CD4-positive, alpha-beta T cell treated with Interleukin-4 for 1 hour (primary cell): ENCODE measurements around the gene VWC2.
"Not testable (repeated sequence)": the region's sequence is repeated elsewhere in the genome, so short reads cannot be mapped to it uniquely, and the experiment has no call there.

Source experiments
- DNase-seq, 2 donors: peaks; one replicate each; pipeline ENCODE4 v3.0.0-alpha.2; 2020 to 2022

Gene VWC2

DNA sequence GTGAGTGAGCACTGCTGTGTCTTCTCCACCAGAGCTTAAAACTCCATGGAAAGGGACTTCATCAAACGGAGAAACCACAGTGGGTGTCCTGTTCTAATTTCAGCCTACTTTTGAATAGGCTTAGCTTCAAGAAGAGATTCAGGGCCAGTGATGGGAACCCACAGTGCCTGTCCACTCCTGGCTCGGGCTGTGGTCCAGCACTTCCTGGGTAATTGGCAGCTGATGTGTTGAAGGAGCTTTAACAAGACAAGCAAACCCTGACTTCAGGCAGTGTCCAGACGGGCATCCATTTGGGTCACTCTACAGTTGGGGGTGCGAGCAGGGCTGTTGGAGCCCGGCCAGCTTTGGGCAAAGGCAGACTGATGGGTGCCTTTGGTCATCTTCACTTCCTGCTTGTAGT lies 14.5 kb downstream of the VWC2 start:
- DNase-seq, result no peak

DNA sequence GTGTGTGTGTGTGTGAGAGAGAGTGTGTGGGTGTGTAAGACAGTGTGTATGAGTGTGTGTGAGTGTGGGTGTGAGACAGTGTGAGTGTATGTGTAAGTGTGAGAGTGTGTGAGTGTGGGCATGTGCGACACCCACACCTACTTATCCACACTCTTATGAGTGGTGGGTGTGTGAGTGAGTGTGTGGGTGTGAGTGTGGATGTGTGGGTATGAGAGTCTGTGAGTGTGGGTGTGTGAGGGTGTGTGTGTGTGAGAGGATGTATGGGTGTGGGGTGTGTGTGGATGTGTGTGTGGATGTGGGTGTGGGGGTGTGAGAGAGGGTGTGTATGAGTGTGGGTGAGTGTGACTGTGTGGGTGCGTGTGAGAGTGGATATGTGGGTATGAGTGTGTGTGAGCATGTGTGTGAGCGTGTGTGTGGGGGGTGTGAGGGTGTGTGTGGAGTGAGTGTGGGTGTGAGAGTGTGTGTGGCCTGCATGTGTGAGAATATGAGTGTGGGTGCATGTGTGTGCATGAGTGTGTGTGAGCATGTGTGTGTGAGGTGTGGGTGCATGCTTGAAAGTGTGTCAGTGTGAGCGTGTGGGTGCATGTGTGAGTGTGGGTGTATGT lies 15.1 kb downstream of the VWC2 start:
- no peak for DNase-seq

DNA sequence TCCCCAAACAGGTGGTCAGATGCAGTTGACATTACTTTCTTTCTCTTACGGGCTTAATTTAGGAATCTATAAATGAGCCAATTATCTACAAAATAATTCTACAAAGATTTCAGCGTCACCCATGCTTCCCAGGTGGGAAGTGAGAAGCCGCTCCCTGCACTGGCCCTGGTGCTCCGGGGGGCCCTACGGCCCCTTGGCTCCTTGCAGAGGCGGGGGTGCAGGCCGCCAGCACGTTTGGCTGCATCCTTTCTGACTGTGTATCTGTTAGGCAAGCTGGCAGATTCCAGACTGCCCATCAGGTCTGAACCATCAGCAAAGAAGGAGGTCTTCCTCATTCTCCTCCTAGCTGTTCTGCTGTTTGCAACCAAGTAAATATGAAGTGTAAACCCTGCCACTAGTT lies 16.3 kb downstream of the VWC2 start:
- no peak for DNase-seq

DNA sequence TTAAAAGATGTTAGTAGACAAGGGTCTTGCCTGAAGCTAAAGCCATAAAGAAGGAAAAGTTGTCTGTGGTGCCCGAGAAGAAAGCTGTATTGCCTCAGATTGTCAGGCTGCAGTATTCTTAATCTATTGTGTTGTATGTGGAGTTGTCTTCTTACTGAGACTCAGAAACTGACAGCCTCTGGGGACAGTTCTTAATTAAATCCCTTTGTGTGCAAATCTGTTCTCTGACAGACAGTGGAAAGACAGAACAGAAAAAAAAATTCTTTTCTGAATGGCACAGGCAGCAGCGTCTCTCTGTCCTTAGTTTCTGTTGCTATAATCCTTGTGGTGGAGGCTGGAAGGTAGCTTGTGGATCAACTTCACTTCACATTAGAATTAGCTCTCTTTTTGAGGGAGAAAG lies 16.8 kb downstream of the VWC2 start:
- DNase-seq, result no peak

DNA sequence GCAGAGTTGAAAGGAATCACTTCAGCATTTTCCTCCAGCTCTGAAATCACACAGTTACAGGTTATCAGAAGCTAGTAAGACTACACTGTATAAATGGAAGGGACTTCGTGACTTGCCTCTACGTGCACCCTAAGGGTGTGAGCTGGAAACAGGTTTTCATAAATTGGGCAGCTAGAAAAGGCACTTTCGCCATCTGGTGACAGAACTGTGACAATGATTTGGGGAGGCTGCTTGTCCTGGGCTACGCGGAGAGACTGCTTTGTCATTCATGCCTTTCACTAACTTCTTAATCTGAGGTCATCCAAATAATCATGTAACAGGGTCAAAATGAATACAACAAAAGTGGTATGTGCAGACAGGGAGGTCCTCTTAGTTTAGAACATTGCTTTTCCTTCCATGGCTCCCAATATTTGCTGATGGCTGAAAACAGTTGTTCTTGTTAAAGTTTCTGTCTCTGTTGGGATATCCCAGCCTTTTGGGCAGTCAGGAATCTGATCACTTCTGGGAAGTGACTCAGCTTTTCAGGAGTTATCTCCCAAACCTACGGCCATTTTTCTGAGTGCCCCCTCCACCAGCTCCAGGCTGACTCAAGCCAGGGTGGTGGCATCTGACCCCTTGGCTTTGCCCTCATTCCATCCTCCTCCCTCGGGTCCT lies 17.8 kb downstream of the VWC2 start:
- no peak for DNase-seq

DNA sequence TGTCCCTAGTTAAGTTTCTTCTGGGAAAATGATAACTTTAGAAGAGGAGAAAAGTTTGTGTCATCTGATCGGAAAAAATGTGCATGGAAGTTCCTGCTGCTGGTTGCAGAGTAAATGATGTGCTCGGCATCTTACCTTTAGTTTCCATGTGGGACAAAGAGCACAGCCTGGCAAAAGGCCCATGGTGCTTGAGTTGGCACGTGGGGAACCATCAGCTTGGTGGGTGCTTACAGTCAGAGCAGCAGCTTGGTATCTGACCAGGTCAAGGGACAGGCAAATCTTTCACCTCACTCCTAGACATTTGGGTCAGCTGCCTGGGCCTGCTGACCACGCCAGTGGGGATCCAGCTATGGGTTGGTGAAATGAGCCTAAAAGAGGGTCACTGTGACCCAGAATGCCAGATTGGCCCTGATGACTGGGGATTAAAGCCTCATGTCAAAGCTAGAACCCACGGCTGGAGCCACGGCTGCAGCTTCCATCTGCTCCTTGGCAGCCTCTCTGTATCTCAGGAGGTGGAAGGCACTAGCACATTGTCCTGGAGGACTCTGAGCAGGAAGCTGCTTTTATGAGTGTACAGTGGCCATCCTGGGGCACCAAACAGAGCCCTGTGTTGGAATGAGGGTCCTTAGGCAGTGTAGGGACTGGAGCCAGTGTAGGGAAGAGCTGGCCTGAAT lies 24.7 kb downstream of the VWC2 start:
- no peak for DNase-seq

DNA sequence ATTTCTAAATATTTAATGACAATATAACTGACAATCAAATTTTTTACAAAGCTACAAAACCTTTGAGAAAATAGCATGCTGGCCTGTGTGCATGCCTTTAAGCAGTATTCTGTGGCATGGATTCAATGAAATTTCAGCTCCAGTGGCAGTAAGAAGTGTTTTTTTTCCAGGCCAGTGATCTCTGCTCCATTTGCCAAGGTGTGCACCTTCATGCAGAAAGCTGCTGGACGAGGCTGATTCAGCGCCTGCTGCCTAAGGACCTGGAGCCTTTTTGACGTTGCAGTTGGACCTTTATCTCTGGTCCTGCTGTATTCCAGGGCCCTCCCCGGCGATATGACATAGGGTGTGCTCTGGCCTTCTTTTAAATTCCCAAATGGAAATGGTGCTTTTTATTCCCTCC lies 26.6 kb downstream of the VWC2 start:
- DNase-seq, result no peak

DNA sequence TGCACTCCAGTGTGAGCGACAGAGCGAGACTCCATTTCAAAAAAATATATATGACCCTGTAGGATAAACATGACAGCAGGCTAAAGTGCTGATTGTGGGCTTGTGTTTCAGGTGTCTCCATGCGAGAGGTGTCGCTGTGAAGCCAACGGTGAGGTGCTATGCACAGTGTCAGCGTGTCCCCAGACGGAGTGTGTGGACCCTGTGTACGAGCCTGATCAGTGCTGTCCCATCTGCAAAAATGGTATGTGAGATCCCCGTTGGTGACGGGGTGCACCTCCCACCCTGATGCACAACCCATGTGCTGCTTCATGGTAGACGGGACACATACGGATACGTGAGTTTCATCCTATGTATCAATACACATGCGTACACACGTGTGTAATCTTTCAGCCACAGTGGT lies 29.2 kb downstream of the VWC2 start:
- no peak for DNase-seq

DNA sequence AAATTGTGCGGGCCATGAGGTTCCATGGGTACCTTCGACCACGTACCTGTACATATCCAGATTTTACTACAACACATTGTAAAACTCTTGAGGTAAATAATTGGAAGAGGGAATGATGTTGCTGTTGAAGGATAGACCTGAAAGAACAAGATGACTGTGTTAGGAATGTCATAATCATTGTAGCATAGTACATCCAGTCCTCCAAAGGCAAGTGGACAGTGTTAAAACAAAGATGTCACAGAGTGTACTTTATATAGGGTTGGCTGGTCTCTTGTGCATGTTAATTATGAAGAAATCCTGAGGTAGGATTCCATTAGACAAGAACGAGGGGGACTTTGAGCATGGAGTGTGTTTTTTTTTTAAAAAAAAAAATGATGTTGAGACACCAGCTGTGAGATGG lies 30.4 kb downstream of the VWC2 start:
- DNase-seq, result no peak

DNA sequence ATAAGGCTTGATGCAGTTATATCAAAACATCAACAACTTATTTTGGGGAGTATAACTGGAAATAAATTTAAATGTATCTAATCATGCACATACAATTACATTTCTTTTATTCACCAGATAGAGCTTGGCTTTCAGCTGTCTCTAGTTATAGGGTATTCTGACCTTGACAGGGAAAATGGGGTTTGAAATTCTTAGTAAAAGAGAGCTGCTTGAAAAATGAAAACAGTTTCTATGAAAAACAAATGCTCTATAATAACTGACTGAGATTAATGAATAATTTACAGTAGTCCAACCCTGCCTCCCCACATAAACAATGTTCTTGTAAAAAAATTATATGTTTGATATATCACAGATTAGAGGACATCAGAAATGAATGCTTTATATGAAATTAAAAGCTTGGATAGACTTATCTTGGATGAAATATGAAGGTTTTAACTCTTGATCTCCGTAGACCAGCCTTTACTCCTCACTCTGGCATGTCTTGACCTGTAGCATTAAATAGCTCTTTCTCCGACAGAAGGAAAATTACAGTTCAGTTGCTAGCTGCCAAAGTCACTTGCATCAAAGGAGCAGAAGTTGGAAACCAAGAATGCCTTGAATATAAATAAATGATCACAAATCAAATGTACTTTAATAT lies 32.1 kb downstream of the VWC2 start:
- DNase-seq, result no peak

DNA sequence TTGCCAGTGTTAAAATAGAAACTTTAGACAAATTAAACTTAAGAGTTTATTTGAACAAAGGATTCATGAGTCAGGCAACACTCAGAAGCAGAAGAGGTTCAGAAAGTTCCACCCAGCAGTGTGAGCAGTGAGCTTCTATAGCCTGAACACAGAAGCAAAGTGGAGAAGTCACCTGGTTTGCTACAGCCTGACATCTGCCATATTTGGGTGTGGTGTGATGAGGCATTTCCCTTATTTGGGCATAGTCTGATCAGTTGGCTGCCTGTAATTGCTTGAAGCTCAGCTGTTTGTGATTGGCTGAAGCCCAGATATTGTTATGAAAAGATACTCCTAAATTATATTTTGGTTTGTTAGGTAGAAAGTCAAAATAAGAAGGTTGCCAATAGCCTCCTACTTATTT lies 39.1 kb downstream of the VWC2 start:
- no peak for DNase-seq

DNA sequence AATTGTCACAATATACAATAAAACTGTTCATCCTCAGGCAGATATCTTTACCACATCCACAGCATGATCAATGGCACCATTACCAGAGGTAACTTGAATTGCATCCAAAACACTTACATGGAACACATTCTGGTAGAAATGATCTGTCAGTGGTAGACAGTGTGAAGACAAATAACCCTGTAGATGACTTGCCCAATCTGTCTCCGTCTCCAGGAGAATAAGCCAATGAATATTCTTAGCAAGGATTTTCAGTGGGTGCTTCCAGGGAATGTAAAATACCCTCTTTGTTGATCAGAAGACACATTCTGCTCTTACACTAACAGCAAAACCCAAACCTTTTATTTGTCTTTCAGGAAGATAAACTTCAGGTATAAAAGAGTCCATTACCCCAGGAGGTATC lies 43.8 kb downstream of the VWC2 start:
- DNase-seq, result no peak

DNA sequence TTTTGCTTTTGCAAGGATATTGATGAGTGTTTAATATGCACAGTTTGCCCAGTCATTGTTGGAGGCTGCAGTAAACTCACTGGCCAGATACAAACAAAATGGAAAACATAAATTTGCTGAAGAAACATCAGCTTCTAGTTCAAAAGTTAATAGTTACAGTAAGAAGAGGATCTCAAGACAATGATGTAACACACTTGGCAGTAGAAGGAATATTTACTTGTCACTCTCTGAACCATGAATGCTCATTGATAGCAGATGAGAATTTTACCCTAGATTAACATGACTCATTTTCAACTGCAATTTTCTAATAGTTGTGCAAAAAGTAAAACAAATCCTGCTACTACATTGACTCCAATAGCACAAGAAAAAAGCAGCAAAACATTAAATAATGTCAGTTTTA lies 47.7 kb downstream of the VWC2 start:
- no peak for DNase-seq

DNA sequence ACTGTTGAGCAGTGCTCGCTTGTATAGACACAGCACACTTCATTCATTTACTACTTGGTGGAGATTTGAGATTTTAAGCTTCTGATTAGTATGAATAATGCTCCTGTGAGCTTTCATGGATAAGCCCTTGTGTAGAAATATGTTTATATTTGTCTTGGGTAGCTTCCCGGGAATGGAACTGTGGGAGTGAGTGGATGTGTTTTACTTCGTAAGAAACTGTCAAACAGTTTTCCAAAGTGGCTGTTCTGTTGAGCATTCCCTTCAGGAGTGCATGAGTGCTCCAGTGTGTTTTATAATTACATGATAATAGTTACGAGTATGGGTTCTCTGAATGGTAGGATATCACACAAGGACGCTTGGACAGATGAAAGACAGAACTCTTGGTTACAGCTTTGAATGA lies 49.4 kb downstream of the VWC2 start:
- no peak for DNase-seq

DNA sequence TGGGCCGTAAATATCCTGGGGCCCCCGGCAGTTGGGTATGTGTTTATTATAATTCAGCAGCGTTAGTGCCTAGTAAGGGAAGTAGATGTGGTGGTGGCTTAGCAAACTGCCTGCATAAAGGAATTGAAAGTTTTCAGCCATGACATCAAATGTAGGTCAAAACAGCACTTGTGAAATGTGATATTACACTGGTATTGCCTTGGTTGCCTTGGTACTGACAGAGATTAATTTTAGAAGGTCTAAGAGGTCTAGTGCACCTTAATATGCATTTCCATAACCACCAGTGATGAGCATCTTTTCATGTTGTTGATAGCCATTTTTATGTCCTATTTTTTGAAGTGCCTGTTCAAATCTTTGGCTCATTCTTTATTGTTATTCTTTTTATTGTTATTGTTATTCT lies 50.1 kb downstream of the VWC2 start:
- no peak for DNase-seq

DNA sequence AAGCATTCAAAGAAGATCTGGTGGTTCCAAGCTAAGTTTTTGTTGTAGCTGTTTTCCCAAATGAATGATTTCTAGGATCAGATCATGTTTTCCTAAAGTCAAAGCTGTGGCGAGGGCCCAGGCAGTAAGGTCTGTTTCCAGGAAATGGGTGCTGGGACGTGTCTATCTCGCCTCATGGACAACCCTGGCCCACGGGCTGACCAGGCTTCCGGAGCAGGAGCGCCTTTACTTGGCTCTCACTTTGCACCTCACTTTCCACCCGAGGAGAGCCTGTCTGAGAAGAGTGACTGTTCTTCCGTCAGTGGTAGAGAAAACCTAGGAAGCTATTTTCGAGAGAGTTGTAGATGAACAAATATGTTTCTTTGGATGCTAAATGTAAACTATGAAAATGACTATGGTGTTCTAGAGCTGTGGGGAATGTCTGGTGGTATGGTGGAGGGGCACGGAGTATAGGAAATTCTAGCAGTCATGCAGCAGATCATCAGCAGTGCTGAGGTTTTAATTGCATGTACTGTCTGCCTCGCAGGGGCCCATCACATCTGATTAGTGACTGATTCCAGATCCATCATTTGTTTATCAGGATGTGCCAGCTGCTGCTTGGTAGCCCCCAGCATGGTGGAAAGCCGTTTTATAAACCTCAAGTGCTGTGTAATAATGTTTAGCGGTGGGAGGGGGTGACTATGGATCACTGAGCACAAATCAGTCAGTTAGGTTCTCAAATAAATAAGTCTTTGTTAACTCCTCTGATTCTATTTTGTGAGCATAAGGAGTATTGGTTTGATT lies 66.6 kb downstream of the VWC2 start:
- DNase-seq, result no peak

DNA sequence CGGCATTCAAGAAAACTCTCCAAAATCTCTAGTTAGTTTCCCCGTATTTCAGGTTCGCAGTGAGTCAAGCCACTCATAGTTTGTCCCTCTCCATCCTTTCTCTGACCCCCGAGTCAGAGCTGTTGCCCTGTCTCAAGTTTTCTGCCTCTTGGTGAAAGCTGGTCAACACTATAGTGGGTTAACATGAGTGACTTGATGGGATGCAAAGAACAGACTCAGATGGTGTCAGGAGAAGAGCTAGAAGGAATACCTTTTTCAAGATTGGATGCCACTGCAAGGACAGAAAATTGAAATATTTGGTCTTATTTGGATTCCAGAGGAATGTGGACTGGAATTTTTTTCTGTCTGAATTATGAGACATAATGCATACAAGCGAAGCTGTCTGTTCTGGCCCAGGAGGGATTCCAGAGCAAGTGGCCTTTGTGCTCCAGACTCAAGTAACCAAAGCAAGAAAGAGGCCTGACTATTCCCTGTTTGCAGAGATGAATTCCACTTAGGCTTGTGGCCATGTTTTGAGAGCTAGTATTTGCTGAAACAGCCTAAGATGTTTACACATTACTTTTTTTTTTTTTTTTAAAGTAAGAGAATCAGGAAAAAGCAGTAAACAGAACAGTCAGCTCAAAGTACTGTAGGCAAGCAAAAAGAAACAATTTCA lies 67.4 kb downstream of the VWC2 start:
- DNase-seq, result no peak

DNA sequence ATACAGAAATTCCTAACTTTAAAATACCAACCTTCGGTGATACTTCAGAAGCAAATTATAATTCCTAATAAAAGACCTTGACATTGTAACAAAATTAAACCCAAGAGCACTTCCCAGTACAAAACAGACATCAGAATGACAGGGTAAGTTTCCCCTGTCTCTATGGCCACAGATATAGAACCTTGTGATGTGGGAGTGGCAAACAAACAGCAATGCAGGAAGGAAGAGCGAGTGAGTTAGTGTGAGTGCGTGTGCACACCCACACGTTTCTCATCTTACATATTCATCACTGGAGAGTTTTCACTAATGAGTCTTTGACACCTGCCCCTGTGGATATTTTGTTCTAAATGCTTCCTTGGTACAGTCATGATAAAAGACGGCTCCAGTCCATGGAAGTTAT lies 72.2 kb downstream of the VWC2 start:
- DNase-seq, result no peak

DNA sequence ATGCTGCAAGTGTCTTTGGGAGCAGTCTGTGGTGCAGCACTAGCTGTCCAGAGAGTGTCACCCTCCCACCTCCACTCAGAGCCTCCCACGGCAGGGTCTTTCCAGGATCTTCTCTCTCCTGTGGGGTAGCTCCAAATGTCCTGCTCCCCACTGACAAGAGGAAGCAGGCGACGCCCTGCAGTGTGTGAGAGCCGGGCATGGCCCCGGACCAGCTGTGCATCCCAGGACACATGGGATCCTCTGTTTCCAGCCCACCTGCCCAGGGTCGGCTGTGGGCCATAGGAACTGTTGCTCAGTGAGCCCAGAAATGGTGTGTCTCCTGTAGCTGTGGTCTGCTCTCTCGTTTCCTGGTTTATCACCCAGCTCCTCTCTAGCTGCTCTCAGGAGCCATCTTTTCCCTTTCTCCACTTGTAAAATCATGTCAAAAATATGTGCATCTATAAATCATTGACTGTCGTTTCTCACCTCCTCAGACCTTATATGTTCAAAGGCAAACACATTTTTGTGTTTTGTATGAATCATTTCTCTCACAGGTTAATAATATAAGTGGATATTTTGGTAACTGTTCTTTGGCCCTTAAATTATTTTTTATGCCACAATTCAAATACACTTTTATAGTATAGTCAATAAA lies 74.9 kb downstream of the VWC2 start:
- DNase-seq, result no peak

DNA sequence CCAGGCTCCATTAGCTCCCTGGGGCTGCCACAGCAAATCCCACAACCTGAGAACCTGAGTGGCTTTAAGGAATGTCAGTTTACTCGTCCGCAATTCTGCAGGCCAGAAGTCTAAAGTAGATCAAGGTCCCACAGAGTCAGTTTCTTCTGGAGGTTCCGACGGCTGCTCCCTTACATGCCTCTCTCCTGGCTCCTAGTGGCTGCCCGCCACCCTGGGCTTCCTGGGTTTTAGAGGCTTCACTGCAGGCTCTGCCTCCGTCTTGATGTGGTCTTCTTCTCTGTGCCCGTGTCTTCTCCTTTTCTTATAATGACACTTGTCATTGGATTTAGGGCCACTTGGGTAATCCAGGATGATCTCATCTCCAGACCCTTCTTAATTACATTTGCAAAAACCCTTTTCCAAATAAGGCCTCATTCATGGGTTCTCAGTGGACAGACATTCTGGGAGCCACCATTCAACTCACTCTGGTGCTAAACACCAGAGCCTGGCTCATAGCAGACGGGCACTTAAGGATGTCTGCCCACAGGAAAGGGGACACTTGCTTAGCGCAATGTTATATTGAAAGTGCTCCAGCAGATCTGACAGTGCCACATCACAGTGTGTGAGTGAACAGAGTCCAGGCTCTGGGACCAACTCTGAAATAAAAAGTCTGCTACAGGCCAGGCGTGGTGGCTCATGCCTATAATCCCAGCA lies 77.6 kb downstream of the VWC2 start:
- DNase-seq, result no peak

DNA sequence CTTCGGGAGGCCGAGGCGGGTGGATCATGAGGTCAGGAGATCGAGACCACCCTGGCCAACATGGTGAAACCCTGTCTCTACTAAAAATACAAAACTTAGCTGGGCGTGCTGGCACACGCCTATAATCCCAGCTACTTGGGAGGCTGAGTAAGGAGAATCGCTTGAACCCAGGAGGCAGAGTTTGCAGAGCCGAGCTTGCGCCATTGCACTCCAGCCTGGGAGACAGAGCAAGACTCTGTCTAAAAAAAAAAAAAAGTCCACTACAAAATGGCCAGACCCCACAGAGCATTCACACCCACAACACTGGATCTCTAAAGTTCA lies 78.1 kb downstream of the VWC2 start:
- DNase-seq, result not testable (repeated sequence)
